Panc1 (cell line): ENCODE measurements around the gene OR6J1. TPM values are rescaled to one million over a fixed set of nuclear protein-coding genes. Genes with fewer than 3 reads are reported as not detected.

ENCODE experiments used
- ATAC-seq: fragments of 200-7000 bp; cut with Tn5 transposase; 2 replicates; pipeline ENCODE4 v1.9.1; 2020; ENCODE audit warnings: mild to moderate bottlenecking, moderate library complexity
- BruUV-seq: library from RNA; stranded (reverse); fragments of 400-500 nt; replicated peaks from 2 replicates; lab custom pipeline; 2021; lab: Mats Ljungman, UMichigan
- CTCF ChIA-PET: fragments of 300-600 bp; sonication (Branson Sonifier 250); formaldehyde crosslinking; loops from one replicate; lab custom pipeline; 2022; ENCODE audit warnings: antibody characterized with exemption; lab: Charles Lee
- POLR2A ChIA-PET: fragments of 300-600 bp; sonication (Branson Sonifier 250); formaldehyde crosslinking; loops from one replicate; lab custom pipeline; 2022; ENCODE audit warnings: antibody characterized with exemption; lab: Charles Lee
- DNase-seq: peaks from one replicate; pipeline ENCODE4 v3.0.0-alpha.2; 2010; ENCODE audit warnings: low read depth, low spot score
- H3K27ac ChIP-seq: 2 replicates; pipeline ENCODE4 v1.5.1; 2011; ENCODE audit warnings: mild to moderate bottlenecking, low read length, inconsistent platforms
- H3K27me3 ChIP-seq: fragments of 200-500 bp; sonication (Bioruptor generic); 2 replicates; pipeline ENCODE4 v1.6.0; 2014; ENCODE audit warnings: low read length, inconsistent platforms; ENCODE audit not compliant: control insufficient read depth, insufficient read depth
- H3K36me3 ChIP-seq: fragments of 200-500 bp; sonication (Bioruptor generic); 2 replicates; pipeline ENCODE4 v1.5.1; 2014; ENCODE audit warnings: inconsistent platforms, mild to moderate bottlenecking, low read length, moderate library complexity; ENCODE audit not compliant: control insufficient read depth, insufficient read depth
- H3K4me1 ChIP-seq: 2 replicates; pipeline ENCODE4 v1.5.1; 2011; ENCODE audit warnings: inconsistent platforms, mild to moderate bottlenecking, low read length, moderate library complexity; ENCODE audit not compliant: control insufficient read depth, insufficient read depth
- H3K4me3 ChIP-seq, 2 experiments: 2 replicates each; pipeline ENCODE4 v1.5.1; 2011 to 2012; ENCODE audit warnings: low read depth in 2 of 2, low read length in 2 of 2, mild to moderate bottlenecking in 2 of 2, inconsistent platforms in 1 of 2, moderate library complexity in 1 of 2
- H3K9me3 ChIP-seq: fragments of 200-500 bp; sonication (Bioruptor generic); 2 replicates; pipeline ENCODE4 v1.5.1; 2014; ENCODE audit warnings: low read depth, mild to moderate bottlenecking, inconsistent platforms, low read length, moderate library complexity; ENCODE audit not compliant: control insufficient read depth, insufficient read depth
- POLR2AphosphoS5 ChIP-seq: IDR thresholded peaks from 2 replicates; pipeline ENCODE4 v1.6.1; 2012; ENCODE audit warnings: mild to moderate bottlenecking, low read depth, low read length, moderate library complexity
- SIN3A ChIP-seq: IDR thresholded peaks from 2 replicates; pipeline ENCODE4 v1.6.1; 2012; ENCODE audit warnings: low read depth, mild to moderate bottlenecking, low read length, moderate library complexity, borderline replicate concordance; ENCODE audit not compliant: insufficient read depth
- TCF7L2 ChIP-seq: IDR thresholded peaks from 2 replicates; pipeline ENCODE4 v1.6.1; 2011; ENCODE audit warnings: mild to moderate bottlenecking, low read depth, low read length, inconsistent platforms
- in situ Hi-C: cut with HindIII; loops from 2 replicates; pipeline ENCODE4 v1.10.0; 2016; ENCODE audit warnings: low sequenced_read_pairs, low pct_unique_long_range_greater_than_20kb
- intact Hi-C: fragments of 100-400 bp; cut with micrococcal nuclease; formaldehyde crosslinking; loops from one replicate; pipeline ENCODE4 v1.10.0; 2022; ENCODE audit not compliant: unreplicated experiment
- total RNA-seq: library from RNA; stranded (reverse); gene quantifications from one replicate; pipeline ENCODE4 v1.2.1, GENCODE V29; 2021; ENCODE audit not compliant: unreplicated experiment
- TF ChIP-seq, protein P1 (sequence below): fragments of 450-650 bp; IDR thresholded peaks from 2 replicates; pipeline ENCODE4 v1.5.1; 2017; ENCODE audit warnings: mild to moderate bottlenecking
- TF ChIP-seq, protein P2 (sequence below), 2 experiments: IDR thresholded peaks; 2 replicates each; pipeline ENCODE4 v1.6.1; 2011 to 2012; ENCODE audit warnings: low read depth in 2 of 2, control low read depth in 1 of 2, low read length in 1 of 2, mild to moderate bottlenecking in 1 of 2, moderate library complexity in 1 of 2; ENCODE audit not compliant: insufficient read depth in 1 of 2

The OR6J1 gene
- total RNA-seq, 1 experiment from 2014 or later: not detected

DNA sequence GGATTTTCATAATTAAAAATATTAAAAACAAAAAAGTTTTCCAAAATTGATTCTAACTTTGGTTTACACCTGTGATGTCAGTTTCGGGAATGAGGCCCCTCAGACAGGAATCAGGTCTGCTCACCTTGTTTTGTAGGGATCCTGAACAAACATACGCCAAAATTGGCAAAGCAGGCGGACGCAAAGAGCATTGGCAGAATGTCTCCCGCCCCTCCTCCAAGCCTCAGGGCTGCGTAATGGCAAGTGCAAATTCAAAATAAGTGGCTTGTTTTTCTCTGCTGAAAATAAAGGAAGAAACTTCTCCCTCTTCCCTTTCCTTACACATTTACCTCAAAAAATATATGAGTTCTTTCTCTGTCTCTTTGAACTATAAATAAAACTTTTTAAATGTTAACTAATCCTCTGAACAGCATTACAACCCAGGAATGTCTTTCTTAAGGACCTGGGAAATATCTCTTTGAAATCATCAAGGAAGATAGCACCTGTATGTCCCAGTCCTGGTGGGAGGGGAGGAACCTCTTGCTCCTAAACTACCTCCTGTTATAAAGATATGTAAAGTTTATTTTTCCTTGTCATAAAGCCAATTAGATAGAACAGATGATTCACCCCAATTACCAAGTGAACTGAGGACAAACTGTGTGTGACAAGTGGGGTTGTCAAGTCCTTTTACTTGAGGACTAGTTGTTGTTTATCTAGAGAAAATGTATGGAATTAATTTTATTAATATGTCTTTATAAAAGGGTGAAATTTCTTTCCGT is 16.5 kb downstream of the OR6J1 start:
- ChIA-PET CTCF (interaction anchor here (0.5 kb wide), 1 partner anchor 57 kb away, joined by 4 read pairs; no protein-coding TSS in a partner anchor), POLR2A (no interaction called here)
- no peaks in the 10 kb centered on the region for H3K36me3 ChIP-seq
- TF ChIP-seq TCF7L2: no peak
- TF ChIP-seq, protein P1, sequence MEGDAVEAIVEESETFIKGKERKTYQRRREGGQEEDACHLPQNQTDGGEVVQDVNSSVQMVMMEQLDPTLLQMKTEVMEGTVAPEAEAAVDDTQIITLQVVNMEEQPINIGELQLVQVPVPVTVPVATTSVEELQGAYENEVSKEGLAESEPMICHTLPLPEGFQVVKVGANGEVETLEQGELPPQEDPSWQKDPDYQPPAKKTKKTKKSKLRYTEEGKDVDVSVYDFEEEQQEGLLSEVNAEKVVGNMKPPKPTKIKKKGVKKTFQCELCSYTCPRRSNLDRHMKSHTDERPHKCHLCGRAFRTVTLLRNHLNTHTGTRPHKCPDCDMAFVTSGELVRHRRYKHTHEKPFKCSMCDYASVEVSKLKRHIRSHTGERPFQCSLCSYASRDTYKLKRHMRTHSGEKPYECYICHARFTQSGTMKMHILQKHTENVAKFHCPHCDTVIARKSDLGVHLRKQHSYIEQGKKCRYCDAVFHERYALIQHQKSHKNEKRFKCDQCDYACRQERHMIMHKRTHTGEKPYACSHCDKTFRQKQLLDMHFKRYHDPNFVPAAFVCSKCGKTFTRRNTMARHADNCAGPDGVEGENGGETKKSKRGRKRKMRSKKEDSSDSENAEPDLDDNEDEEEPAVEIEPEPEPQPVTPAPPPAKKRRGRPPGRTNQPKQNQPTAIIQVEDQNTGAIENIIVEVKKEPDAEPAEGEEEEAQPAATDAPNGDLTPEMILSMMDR: no peak
- in situ Hi-C loops: no loop called here
- no TSS peak for BruUV-seq
- H3K27me3 ChIP-seq: no peaks in the 10 kb centered on the region; the same call in 1 of the 2 replicates
- ATAC-seq: no peak
- no peaks in the 10 kb centered on the region; the same call in 1 of the 2 replicates for H3K9me3 ChIP-seq
- intact Hi-C loops: no loop called here
- no peak overlapping the region for H3K27ac ChIP-seq
- H3K4me3 ChIP-seq: no peak overlapping the region
- DNase-seq: no peak
- H3K4me1 ChIP-seq: no peaks in the 10 kb centered on the region

DNA sequence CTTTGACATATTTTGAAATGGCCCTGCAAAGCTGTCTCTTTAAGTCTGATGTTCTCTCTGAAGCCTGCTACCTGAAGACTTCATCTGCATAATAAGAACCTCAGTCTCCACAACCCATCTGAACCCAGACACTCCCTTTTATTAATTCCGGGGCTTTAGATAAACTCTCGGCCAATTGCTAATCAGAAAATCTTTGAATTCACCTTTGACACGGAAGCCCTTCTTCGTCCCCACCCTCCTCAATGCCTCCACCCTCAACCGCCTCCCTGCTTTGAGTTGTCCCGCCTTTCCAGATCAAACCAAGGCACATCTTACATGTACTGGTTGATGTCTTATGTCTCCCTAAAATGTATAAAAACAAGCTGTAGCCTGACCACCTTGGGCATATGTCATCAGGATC is 17.6 kb downstream of the OR6J1 start:
- no TSS peak for BruUV-seq
- ChIA-PET CTCF (no interaction called here), POLR2A (no interaction called here)
- intact Hi-C loops: no loop called here
- Histone ChIP-seq H3K27ac (no peak overlapping the region), H3K27me3 (no peaks in the 10 kb centered on the region; the same call in 1 of the 2 replicates), H3K36me3 (no peaks in the 10 kb centered on the region), H3K4me3 (no peak overlapping the region), H3K9me3 (no peaks in the 10 kb centered on the region; the same call in 1 of the 2 replicates), H3K4me1 (no peaks in the 10 kb centered on the region)
- no peak for DNase-seq
- in situ Hi-C loops: no loop called here
- TF ChIP-seq SIN3A: no peak
- TF ChIP-seq, protein P1: no peak
- TF ChIP-seq, protein P2, sequence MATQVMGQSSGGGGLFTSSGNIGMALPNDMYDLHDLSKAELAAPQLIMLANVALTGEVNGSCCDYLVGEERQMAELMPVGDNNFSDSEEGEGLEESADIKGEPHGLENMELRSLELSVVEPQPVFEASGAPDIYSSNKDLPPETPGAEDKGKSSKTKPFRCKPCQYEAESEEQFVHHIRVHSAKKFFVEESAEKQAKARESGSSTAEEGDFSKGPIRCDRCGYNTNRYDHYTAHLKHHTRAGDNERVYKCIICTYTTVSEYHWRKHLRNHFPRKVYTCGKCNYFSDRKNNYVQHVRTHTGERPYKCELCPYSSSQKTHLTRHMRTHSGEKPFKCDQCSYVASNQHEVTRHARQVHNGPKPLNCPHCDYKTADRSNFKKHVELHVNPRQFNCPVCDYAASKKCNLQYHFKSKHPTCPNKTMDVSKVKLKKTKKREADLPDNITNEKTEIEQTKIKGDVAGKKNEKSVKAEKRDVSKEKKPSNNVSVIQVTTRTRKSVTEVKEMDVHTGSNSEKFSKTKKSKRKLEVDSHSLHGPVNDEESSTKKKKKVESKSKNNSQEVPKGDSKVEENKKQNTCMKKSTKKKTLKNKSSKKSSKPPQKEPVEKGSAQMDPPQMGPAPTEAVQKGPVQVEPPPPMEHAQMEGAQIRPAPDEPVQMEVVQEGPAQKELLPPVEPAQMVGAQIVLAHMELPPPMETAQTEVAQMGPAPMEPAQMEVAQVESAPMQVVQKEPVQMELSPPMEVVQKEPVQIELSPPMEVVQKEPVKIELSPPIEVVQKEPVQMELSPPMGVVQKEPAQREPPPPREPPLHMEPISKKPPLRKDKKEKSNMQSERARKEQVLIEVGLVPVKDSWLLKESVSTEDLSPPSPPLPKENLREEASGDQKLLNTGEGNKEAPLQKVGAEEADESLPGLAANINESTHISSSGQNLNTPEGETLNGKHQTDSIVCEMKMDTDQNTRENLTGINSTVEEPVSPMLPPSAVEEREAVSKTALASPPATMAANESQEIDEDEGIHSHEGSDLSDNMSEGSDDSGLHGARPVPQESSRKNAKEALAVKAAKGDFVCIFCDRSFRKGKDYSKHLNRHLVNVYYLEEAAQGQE (IDR thresholded peaks at IDR 0.05; ENCODE audit: insufficient read depth in 1 of 2, low read depth in 2 of 2, low read length in 1 of 2): no peak
- TF ChIP-seq POLR2AphosphoS5: no peak
- TF ChIP-seq TCF7L2: no peak
- no peak for ATAC-seq
